ENCODE results near the gene TRPC6.

The TRPC6 gene

DNA sequence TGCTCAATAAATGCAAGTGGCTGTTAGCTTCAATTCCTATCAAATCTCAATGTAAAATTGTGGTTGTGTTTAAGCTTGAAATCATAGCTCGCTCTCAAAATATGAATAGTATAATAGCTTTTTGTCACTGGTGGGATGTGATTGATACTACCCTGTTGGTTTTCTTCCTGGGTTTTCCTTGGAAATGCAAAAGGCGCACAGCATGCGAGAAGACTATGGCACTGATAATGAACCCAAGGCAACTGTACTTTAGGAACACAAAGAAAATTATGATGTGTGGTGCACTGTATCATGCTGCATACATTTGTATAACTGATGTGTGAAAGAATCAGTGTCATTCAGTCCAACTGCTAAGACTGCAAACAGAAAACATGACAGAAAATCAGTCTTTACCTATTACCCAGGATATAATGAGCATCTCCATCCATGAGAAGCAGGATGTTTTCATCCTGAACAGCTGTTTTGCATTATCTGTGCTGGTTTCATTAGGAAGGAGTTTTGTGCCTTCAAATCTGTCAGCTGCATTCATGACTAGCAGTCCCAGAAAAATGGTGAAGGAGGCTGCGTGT, 101.2 kb downstream of the TRPC6 start:
- TF ChIP-seq REST (IDR thresholded peaks at IDR 0.05; ENCODE audit: insufficient replicate concordance, low read depth) (no peak), CTCF (IDR thresholded peaks at IDR 0.05; ENCODE audit: insufficient read depth, low read length) (no peak), POLR2AphosphoS5 (IDR thresholded peaks at IDR 0.05; ENCODE audit: low read depth) (no peak), GABPA (IDR thresholded peaks at IDR 0.05; ENCODE audit: low read depth) (no peak), SPI1 (IDR thresholded peaks at IDR 0.05; ENCODE audit: borderline replicate concordance, low read depth) (no peak)
- no peak for DNase-seq (ENCODE audit: low read depth in 1 of 2, low spot score in 1 of 2)
- H3K27ac ChIP-seq (replicated peaks) = no peak overlapping the region
- no peak overlapping the region for H3K4me3 ChIP-seq (replicated peaks; ENCODE audit: insufficient read depth, low read length)
- no peaks in the 10 kb centered on the region for H3K27me3 ChIP-seq (ENCODE audit: insufficient read depth, poor library complexity, severe bottlenecking)

DNA sequence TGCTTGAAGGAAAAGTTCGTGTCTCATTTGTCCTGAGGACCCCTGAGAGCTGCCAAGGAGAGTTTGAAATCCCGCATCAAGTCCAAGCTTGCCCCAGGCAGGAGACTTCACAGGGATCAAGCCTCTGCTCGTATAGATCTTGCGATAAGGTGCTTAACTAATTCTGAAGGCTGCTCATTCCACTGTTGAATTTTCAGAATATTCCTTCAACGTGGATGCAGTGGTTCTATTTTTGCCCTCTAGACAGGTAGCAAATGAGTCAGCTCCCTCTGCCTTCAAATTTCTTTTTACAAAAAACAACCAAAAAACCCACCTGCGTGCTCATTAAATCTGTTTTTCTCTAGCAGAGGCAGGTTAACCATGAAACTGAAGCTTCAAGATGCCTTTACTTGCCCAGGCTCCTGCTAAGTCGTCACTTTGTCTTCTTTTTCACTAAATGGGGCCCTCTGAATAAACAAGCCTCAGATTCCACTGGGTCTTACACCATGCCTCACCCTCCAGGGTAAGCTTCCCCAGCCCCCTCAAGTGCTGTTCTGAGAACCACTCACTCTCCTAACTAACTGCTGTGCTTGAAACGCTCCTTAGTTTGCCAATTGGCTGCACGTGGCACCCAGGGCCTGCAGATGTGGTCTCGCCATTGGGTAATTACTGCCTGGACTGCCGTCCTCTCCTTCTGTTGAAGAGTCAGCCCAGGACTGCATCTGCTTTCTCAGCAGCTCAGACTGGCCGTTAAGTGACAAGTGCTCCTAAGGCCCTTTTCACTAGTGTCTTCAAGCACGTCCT, 105.0 kb downstream of the TRPC6 start:
- TF ChIP-seq CTCF (IDR thresholded peaks at IDR 0.05; ENCODE audit: insufficient read depth, low read length) = no peak
- TF ChIP-seq POLR2AphosphoS5 (IDR thresholded peaks at IDR 0.05; ENCODE audit: low read depth) = no peak
- no peak for TF ChIP-seq GABPA (IDR thresholded peaks at IDR 0.05; ENCODE audit: low read depth)
- no peak for TF ChIP-seq REST (IDR thresholded peaks at IDR 0.05; ENCODE audit: insufficient replicate concordance, low read depth)
- no peak for TF ChIP-seq SPI1 (IDR thresholded peaks at IDR 0.05; ENCODE audit: borderline replicate concordance, low read depth)
- Histone ChIP-seq H3K4me3 (replicated peaks; ENCODE audit: insufficient read depth, low read length) (no peak overlapping the region), H3K27me3 (ENCODE audit: insufficient read depth, poor library complexity, severe bottlenecking) (no peaks in the 10 kb centered on the region), H3K27ac (replicated peaks) (no peak overlapping the region)
- no peak for DNase-seq (ENCODE audit: low read depth in 1 of 2, low spot score in 1 of 2)

DNA sequence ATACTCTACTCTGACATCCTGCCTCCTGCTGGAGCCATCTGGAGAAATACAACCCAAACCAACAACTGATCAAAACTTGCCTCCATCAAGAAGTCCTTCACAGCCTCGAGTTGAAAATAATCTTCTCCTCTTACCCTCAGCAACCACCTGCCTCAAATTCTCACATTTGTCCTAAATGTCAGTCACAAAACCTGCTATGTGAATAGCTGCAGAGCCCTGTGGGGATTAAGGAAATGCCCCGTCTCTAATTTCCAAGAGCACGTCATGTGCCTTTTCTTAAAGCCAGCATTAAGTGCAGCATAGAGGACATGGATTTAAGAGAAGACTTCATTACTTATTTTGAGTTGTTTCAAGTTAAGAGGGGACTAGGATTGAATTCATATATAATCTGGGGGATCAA, 105.9 kb downstream of the TRPC6 start:
- no peak for TF ChIP-seq CTCF (IDR thresholded peaks at IDR 0.05; ENCODE audit: insufficient read depth, low read length)
- no peak for TF ChIP-seq POLR2AphosphoS5 (IDR thresholded peaks at IDR 0.05; ENCODE audit: low read depth)
- no peak for TF ChIP-seq GABPA (IDR thresholded peaks at IDR 0.05; ENCODE audit: low read depth)
- TF ChIP-seq REST (IDR thresholded peaks at IDR 0.05; ENCODE audit: insufficient replicate concordance, low read depth) = no peak
- no peak for TF ChIP-seq SPI1 (IDR thresholded peaks at IDR 0.05; ENCODE audit: borderline replicate concordance, low read depth)
- no peak for DNase-seq (ENCODE audit: low read depth in 1 of 2, low spot score in 1 of 2)
- Histone ChIP-seq H3K27me3 (ENCODE audit: insufficient read depth, poor library complexity, severe bottlenecking) (no peaks in the 10 kb centered on the region), H3K27ac (replicated peaks) (no peak overlapping the region), H3K4me3 (replicated peaks; ENCODE audit: insufficient read depth, low read length) (no peak overlapping the region)

All from HL-60 (cell line).